ENCODE results near the gene CATSPER3.

The CATSPER3 gene

DNA sequence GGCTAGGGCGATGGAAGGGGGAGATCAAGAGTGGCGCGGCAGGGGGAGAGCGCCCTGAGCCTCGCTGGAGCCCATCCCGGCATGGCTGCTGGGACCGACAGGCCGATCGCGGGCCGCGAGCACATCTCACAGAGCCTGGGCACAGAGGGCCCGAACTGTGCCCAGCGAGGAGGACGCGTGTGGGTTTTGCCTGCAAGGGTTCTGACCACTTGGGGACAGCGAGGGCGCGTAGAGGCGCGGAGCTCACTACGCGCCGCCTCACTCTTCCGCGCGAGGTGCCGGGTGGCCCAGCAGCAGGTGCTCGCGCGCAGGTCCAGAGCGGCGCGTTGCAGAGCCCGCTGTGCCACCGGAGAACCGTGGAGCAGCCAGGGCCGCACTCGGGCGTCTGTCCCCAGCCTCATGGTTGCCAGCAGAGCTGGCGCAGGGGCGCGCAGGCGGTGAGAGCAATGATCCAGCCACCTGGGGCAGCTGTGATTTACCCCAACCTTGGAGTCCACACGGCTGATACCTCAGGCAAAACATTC lies 82.6 kb downstream of the CATSPER3 start:
- peaks cover 6% of the 10 kb centered on the region for H3K4me1 Mint-ChIP-seq (ENCODE audit: low read depth)
- no peak overlapping the region for H3K4me3 Mint-ChIP-seq
- no peaks in the 10 kb centered on the region for H3K36me3 Mint-ChIP-seq (ENCODE audit: low read depth)
- H3K9me3 Mint-ChIP-seq = no peaks in the 10 kb centered on the region
- H3K27ac Mint-ChIP-seq = no peak overlapping the region
- peaks cover 49% of the 10 kb centered on the region for H3K27me3 Mint-ChIP-seq

DNA sequence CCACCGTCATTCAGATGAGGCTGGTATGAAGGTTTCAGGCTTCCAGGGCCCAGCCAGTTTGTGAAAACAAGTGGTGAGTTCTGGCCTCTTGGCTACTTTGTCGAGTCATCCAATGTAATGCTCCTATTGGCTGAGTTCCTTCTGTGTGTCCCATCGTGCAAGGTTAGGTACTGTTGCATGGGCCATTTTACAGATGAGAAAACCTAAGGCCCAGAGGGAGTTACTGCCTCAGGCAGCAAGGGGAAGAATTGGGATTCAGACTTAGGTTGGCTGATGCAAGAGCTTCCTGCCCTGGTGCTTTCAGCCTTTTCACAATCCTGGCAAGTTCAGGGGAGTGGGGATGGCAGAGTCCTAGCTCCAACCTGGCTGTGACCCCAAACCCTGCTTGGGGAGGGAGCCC lies 83.7 kb downstream of the CATSPER3 start:
- Mint-ChIP-seq H3K9me3 (no peaks in the 10 kb centered on the region), H3K4me1 (ENCODE audit: low read depth) (peaks cover 6% of the 10 kb centered on the region), H3K27me3 (peaks cover 51% of the 10 kb centered on the region), H3K27ac (no peak overlapping the region), H3K36me3 (ENCODE audit: low read depth) (no peaks in the 10 kb centered on the region), H3K4me3 (no peak overlapping the region)

DNA sequence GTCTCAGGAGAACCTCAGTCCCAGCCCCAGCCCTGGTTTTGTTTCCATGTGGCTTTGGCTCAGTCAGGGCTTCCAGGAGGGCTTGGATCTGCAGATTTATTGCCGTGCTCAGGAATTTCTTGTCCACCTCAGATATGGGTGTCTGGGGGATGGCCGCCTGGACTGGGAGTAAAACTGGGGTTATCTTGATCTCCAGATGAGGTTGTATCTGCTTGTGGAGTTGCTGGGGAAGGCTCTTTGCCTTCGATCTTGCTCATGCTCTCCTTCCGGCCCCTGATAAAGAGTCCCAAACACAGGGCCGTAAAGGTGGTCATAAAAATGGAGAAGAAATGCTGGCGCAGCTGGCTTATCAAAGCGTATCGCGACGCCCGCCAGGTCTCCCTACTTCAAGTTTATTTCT lies 84.2 kb downstream of the CATSPER3 start:
- Mint-ChIP-seq H3K9me3 (no peaks in the 10 kb centered on the region), H3K27ac (no peak overlapping the region), H3K36me3 (ENCODE audit: low read depth) (no peaks in the 10 kb centered on the region), H3K27me3 (peaks cover 56% of the 10 kb centered on the region), H3K4me3 (no peak overlapping the region), H3K4me1 (ENCODE audit: low read depth) (peaks cover 6% of the 10 kb centered on the region)

DNA sequence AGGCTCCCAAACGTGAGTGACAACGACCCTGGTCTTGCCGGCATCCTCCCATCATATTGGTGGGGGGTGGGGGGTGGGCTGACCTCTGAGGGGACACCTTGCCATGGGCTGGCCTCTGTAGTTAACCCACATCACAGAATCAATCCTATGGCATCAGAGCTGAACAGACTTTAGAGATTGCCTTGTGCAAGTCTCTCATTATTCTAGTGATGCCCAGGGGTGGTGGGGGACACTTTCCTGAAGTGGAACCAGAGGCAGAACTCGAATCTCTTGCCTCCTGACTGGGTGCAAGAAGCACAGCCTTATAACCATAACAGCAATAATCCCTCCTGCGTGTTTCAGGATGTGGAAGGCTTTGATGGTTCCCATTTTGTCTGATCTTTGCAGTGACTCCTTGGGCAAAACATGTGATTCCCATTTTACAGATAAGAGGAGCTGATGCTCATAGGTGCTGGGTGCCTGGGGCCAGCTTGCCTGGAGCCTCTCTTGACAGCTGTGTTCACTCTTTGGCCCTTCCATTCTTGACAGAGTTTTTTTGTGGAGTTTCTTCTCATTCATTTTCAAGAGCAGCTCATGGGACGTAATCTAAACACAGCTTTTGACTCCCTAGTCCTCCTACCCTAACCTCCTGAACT lies 84.9 kb downstream of the CATSPER3 start:
- Mint-ChIP-seq H3K36me3 (ENCODE audit: low read depth) (no peaks in the 10 kb centered on the region), H3K9me3 (no peaks in the 10 kb centered on the region), H3K27me3 (peaks cover 56% of the 10 kb centered on the region), H3K4me3 (no peak overlapping the region), H3K27ac (no peak overlapping the region), H3K4me1 (ENCODE audit: low read depth) (peaks cover 6% of the 10 kb centered on the region)

DNA sequence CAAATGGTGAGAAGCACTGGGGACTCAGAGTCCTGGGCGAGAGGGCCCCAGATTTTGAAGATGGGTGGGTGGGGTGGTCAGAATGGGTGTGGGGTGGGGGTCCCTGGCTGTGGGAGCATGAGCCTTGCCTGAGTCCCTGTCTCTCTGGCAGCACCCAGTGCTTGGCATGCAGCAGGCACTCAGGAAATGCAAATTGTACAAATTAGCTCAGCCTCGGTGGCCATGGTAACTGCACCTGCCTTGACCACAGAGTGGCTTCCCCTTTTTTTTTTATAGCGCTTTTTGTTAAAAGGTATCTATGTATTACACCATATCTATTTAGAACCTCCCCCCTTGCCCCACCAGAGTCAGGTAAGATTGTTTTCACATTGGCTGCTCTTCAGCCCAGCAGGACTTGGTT lies 85.6 kb downstream of the CATSPER3 start:
- Mint-ChIP-seq H3K27ac (no peak overlapping the region), H3K36me3 (ENCODE audit: low read depth) (no peaks in the 10 kb centered on the region), H3K4me1 (ENCODE audit: low read depth) (peaks cover 6% of the 10 kb centered on the region), H3K4me3 (no peak overlapping the region), H3K9me3 (no peaks in the 10 kb centered on the region), H3K27me3 (peaks cover 51% of the 10 kb centered on the region)

DNA sequence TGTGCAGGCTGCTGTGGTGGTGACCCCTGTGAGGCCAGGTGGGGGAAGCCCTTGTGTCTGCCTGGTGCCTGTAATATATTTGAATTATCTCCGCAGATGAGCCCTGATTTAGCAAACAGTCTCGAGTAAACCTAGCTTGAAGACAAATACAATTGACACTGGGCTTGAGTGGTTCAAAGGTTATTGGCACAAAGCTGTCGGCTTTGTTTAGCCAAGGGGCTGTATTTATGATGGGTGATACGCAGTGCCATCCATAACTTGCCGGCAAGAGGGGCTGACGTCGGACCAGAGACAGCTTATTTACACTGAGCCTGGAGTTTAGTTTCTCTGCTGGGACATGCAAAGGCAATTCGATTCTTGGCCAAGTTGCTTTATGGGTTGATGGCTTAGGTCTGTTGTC lies 86.3 kb downstream of the CATSPER3 start:
- Mint-ChIP-seq H3K4me3 (no peak overlapping the region), H3K9me3 (no peaks in the 10 kb centered on the region), H3K27ac (no peak overlapping the region), H3K36me3 (ENCODE audit: low read depth) (no peaks in the 10 kb centered on the region), H3K4me1 (ENCODE audit: low read depth) (peaks cover 6% of the 10 kb centered on the region), H3K27me3 (peaks cover 51% of the 10 kb centered on the region)

DNA sequence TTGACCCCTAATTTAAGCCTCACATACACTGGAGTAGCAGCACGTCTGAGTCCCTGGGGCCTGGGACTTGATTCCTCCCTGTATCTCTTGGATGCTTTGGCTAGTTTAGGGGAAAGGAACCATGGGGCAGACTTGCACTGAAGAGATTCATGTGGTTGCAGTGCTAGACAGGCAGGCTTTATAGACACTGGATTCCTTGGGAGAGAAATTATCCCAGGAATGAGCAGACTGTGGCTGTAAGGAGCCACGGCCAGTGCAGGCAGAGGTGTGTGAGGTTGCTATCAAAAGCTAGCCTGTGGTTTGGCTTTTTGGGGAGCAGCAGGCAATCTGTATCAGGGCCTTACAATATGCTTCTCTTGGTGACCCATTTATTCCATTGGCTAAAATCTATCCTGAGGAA lies 86.8 kb downstream of the CATSPER3 start:
- H3K36me3 Mint-ChIP-seq (ENCODE audit: low read depth) = no peaks in the 10 kb centered on the region
- H3K4me1 Mint-ChIP-seq (ENCODE audit: low read depth) = peaks cover 6% of the 10 kb centered on the region
- no peaks in the 10 kb centered on the region for H3K9me3 Mint-ChIP-seq
- no peak overlapping the region for H3K4me3 Mint-ChIP-seq
- no peak overlapping the region for H3K27ac Mint-ChIP-seq
- peaks cover 45% of the 10 kb centered on the region for H3K27me3 Mint-ChIP-seq

DNA sequence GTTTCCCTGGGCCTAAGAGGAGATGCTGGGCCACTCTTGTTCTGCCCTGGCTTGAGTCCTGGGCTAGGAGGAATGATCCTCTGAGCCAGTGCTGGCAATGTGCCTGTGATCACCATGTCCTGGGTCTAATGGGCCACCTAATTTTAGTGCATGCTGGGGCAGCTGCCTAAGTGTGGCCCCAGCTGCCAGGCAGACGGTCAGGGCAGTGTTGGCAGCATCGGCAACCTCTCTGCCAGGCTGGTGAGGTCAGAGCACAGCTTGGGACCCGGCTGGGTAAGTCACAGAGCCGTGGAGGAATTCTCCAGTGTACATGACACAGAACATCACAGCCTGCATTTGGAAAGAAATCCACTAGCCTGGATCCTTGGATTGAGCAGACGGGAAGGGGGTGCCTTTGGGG lies 87.7 kb downstream of the CATSPER3 start:
- H3K4me3 Mint-ChIP-seq = no peak overlapping the region
- H3K27me3 Mint-ChIP-seq = peaks cover 39% of the 10 kb centered on the region
- no peak overlapping the region for H3K27ac Mint-ChIP-seq
- peaks cover 6% of the 10 kb centered on the region for H3K4me1 Mint-ChIP-seq (ENCODE audit: low read depth)
- H3K9me3 Mint-ChIP-seq = no peaks in the 10 kb centered on the region
- no peaks in the 10 kb centered on the region for H3K36me3 Mint-ChIP-seq (ENCODE audit: low read depth)

DNA sequence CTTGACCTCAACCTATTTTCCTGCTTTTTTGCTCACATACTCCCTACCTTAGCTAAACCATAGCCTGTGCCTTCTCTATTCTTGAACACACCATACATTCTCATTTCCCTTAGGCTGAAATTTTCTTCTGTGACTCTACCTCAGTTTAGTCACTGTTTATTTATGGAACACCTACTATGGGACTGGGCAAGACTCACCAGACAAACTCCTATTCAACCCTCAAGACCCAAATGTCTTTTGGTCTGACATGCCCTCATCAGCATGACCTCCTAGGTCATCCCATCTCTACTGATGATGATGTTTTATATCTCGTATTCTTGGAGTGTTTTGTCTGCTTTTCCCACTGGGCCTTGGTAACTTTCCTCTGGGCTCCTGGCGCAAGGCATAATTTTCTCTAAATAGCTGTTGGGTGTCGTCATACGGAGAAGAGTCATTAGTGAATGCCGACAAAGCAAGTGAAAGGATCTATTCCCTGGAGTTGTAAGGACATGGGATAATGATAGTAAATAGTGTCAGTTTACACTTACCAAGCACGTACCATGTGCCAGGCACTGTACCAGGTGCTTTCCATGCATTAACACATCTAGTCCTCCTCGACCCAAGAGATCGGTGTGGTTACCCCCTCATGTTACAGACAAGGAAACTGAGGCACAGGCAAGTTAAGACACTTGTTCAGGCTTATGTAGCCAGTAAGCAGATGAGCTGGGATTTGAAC lies 88.8 kb downstream of the CATSPER3 start:
- Mint-ChIP-seq H3K4me1 (ENCODE audit: low read depth) (peaks cover 6% of the 10 kb centered on the region), H3K27ac (peak overlapping the region; percentile 7), H3K4me3 (no peak overlapping the region), H3K36me3 (ENCODE audit: low read depth) (no peaks in the 10 kb centered on the region), H3K9me3 (no peaks in the 10 kb centered on the region), H3K27me3 (peaks cover 29% of the 10 kb centered on the region)

DNA sequence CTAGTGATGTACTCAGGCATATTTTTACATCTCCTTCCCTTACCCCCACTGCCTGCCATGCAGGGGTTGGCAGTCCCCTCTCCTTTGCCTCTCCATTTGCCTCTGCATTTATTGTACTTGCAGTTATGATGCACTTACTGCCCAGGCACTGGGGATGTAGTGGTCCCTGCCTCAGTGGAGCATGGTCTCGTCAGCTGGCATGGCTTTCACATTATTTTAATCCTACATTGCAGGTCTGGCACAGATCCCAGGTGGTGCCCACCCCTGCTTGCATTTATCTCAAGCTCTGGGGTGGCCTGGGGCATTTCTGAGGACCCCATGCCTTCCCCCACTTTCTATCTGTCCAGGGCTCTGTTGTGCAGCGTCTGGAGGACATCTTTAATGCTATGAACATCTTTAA lies 89.5 kb downstream of the CATSPER3 start:
- peaks cover 6% of the 10 kb centered on the region for H3K4me1 Mint-ChIP-seq (ENCODE audit: low read depth)
- H3K36me3 Mint-ChIP-seq (ENCODE audit: low read depth) = no peaks in the 10 kb centered on the region
- H3K27me3 Mint-ChIP-seq = peaks cover 24% of the 10 kb centered on the region
- H3K9me3 Mint-ChIP-seq = no peaks in the 10 kb centered on the region
- H3K27ac Mint-ChIP-seq = no peak overlapping the region
- no peak overlapping the region for H3K4me3 Mint-ChIP-seq

DNA sequence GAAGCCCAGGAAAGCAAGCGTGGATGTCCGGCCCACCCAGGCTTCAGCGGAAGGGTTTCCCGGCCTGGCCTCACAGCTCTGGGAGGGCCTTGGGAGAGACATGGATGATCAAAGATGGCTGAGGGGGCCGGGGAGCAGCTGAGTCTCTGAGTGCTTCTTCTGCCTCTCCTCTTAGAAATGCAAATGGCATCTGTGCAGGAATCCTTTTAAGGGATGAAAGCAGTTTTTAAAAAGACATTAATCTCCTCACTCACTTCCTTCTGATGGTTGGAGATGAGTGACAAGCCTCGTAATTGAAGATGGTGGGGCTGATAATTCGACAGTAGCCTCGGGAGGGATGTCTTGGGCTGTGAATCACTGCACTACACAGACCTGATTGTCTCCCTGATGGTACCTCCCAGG lies 90.6 kb downstream of the CATSPER3 start:
- H3K36me3 Mint-ChIP-seq (ENCODE audit: low read depth) = no peaks in the 10 kb centered on the region
- H3K4me1 Mint-ChIP-seq (ENCODE audit: low read depth) = no peaks in the 10 kb centered on the region
- H3K9me3 Mint-ChIP-seq = no peaks in the 10 kb centered on the region
- no peak overlapping the region for H3K27ac Mint-ChIP-seq
- peaks cover 18% of the 10 kb centered on the region for H3K27me3 Mint-ChIP-seq
- H3K4me3 Mint-ChIP-seq = no peak overlapping the region

DNA sequence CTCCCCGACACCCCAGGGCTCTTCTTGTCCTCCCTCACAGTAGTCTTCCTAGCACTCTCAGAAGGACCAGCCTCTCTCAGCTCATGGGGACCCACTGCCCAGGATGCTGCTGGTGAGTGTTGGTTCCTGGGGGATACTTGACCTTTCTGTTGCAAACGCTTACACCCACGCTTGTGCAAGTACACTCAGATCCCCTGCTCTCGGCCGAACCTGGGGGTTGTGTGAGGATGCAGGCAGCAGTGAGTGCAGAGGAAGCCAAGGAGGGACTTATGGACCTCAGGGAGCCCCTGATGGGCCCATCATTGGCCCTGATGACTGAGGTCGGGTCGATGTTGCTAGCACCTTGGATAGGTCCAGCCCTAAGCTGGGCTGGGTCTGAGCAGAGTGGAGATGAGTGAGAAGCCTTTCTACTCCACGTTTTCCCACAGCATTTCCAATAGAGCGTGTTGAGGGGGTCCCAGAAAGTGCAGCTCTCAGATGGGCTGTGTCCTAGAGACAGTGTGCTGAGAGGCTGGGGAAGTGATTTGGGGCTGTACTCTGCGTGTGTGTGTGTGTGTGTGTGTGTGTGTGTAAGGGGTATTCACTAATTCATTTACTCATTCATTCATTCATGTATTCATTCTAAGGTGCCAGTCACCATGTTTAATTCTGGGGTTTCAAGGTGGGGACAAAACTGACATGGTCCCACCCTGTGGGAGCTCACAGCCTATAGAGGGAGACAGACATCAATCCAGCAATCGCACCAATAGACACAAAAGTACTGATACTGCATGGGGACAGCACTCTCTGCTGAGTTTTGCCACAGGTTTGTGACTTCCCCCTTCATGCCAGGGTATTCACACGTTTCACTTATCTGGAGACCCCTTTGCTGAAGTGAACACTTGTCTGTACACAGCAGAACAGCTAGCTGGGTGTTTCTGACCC lies 91.6 kb downstream of the CATSPER3 start:
- Mint-ChIP-seq H3K4me1 (ENCODE audit: low read depth) (no peaks in the 10 kb centered on the region), H3K36me3 (ENCODE audit: low read depth) (no peaks in the 10 kb centered on the region), H3K9me3 (no peaks in the 10 kb centered on the region), H3K27me3 (peaks cover 10% of the 10 kb centered on the region), H3K27ac (no peak overlapping the region), H3K4me3 (no peak overlapping the region)

DNA sequence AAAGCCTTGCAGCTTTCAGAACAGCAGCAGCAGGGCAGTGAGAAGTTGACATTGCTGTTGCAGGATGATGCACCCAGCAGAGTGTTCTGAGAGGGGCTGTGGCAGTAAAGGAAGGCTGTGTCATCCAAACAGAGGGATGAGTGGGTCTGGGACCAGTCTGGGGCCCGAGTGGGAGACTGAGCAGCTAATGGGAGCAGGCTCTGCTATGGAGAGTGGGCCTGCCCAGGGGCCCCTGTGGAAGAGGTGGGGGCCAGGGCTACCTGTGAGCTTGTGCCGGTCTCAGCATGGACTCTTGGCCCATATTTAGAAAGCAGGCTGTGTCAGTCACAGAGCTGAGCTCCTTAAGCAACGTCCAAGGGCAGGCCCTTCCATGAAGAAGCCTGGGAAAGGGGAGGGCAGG lies 92.3 kb downstream of the CATSPER3 start:
- H3K36me3 Mint-ChIP-seq (ENCODE audit: low read depth) = no peaks in the 10 kb centered on the region
- H3K4me3 Mint-ChIP-seq = no peak overlapping the region
- peaks cover 10% of the 10 kb centered on the region for H3K27me3 Mint-ChIP-seq
- no peak overlapping the region for H3K27ac Mint-ChIP-seq
- no peaks in the 10 kb centered on the region for H3K4me1 Mint-ChIP-seq (ENCODE audit: low read depth)
- H3K9me3 Mint-ChIP-seq = no peaks in the 10 kb centered on the region

DNA sequence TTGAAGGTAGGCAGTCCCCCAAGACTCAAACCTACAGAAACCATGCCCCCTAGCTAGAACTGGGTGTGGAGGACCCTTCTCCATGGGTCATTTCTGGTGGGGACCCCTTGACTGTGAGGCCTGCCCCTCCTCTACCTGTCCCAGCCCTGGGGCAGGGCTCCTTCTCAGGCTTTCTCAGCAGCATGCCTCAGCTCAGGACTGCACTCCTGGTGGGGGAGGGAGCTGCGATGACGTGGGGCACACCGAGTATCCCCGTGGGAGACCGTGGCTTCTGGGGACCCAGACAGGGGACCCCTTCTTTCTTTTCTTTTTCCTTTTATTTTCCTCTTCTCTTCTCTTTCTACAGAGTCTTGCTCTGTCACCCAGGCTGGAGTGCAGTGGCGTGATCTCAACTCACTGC lies 93.3 kb downstream of the CATSPER3 start:
- Mint-ChIP-seq H3K4me3 (no peak overlapping the region), H3K27ac (no peak overlapping the region), H3K36me3 (ENCODE audit: low read depth) (no peaks in the 10 kb centered on the region), H3K4me1 (ENCODE audit: low read depth) (no peaks in the 10 kb centered on the region), H3K9me3 (no peaks in the 10 kb centered on the region), H3K27me3 (peaks cover 9% of the 10 kb centered on the region)
